Smooth muscle cell (in vitro differentiated cells): Measurements from ENCODE around the gene ANKRD2. TPM values are rescaled to one million over a fixed set of nuclear protein-coding genes. Genes with fewer than 3 reads are reported as not detected.

Experiments
- DNase-seq: peaks from one replicate; lab custom pipeline; 2025; ENCODE audit not compliant: unreplicated experiment; lab: John Stamatoyannopoulos, UW
- H2AFZ ChIP-seq: fragments of 200-600 bp; sonication (generic); 2 replicates; pipeline ENCODE4 v1.6.0; 2016; ENCODE audit warnings: antibody characterized with exemption, low read depth, mild to moderate bottlenecking
- H3F3A ChIP-seq: fragments of 200-600 bp; sonication (generic); 2 replicates; pipeline ENCODE4 v1.6.0; 2017; ENCODE audit warnings: antibody characterized with exemption, low read depth
- H3K27ac ChIP-seq: fragments of 200-600 bp; sonication (generic); 2 replicates; pipeline ENCODE4 v1.5.1; 2016; ENCODE audit warnings: low read depth, mild to moderate bottlenecking
- H3K27me3 ChIP-seq: fragments of 200-600 bp; sonication (generic); 2 replicates; pipeline ENCODE4 v1.6.1; 2016; ENCODE audit warnings: low read depth, mild to moderate bottlenecking
- H3K36me3 ChIP-seq: fragments of 200-600 bp; sonication (generic); 2 replicates; pipeline ENCODE4 v1.5.1; 2016; ENCODE audit warnings: low read depth
- H3K4me1 ChIP-seq: fragments of 200-600 bp; sonication (generic); 2 replicates; pipeline ENCODE4 v1.5.1; 2016; ENCODE audit warnings: low read depth
- H3K4me2 ChIP-seq: fragments of 200-600 bp; sonication (generic); 2 replicates; pipeline ENCODE4 v1.6.0; 2016; ENCODE audit warnings: mild to moderate bottlenecking
- H3K4me3 ChIP-seq: fragments of 200-600 bp; sonication (generic); 2 replicates; pipeline ENCODE4 v1.5.1; 2016; ENCODE audit warnings: mild to moderate bottlenecking
- H3K79me2 ChIP-seq: fragments of 200-600 bp; sonication (generic); 2 replicates; pipeline ENCODE4 v1.6.0; 2016; ENCODE audit warnings: low read depth, mild to moderate bottlenecking
- H3K9ac ChIP-seq: fragments of 200-600 bp; sonication (generic); 2 replicates; pipeline ENCODE4 v1.6.0; 2016; ENCODE audit warnings: low read depth
- H3K9me3 ChIP-seq: fragments of 200-600 bp; sonication (generic); replicated peaks from 2 replicates; pipeline ENCODE4 v1.5.1; 2016; ENCODE audit warnings: low read depth
- H4K20me1 ChIP-seq: fragments of 200-600 bp; sonication (generic); 2 replicates; pipeline ENCODE4 v1.6.0; 2016; ENCODE audit warnings: low read depth
- WGBS: methylation state at CpG from one replicate; pipeline ENCODE4 v1.1.7; 2016; ENCODE audit warnings: low lambda C conversion rate; 5-methylcytosine and 5-hydroxymethylcytosine counted together
- polyA plus RNA-seq: library from polyadenylated mRNA; unstranded; fragments of >200 nt; fragmentation: Nextera tagmentation; extraction: Ambion mirVana; gene quantifications from 2 replicates; pipeline ENCODE4 v1.2.1, GENCODE V29; 2016
- total RNA-seq: library from RNA; depleted of rRNA; stranded (reverse); fragments of >200 nt; gene quantifications from 2 replicates; pipeline ENCODE4 v1.2.3, GENCODE V29; 2014
- TF ChIP-seq, protein P1 (sequence below): fragments of 200-600 bp; sonication (generic); IDR thresholded peaks from 2 replicates; pipeline ENCODE4 v1.5.1; 2017; ENCODE audit warnings: borderline replicate concordance, mild to moderate bottlenecking, antibody characterized with exemption; ENCODE audit not compliant: insufficient read depth, poor library complexity, severe bottlenecking

The ANKRD2 gene
- total RNA-seq (not detected in 2 replicates), polyA plus RNA-seq (0.30 TPM in 1 of 2 replicates, not detected in the other)

- Histone ChIP-seq H3K27me3 (no peaks in the 10 kb centered on the region), H3K4me2 (no peak within 1 kb of the TSS), H3K4me3 (no peak within 1 kb of the TSS), H4K20me1 (no peaks in the 10 kb centered on the region), H3K4me1 (peaks cover 7% of the 10 kb centered on the region), H3K36me3 (no peaks in the 10 kb centered on the region), H3K27ac (peak within 1 kb of the TSS; percentile 70), H3K79me2 (no peaks in the 10 kb centered on the region), H2AFZ (no peak within 1 kb of the TSS), H3K9ac (no peak within 1 kb of the TSS), H3K9me3 (no peaks in the 10 kb centered on the region), H3F3A (peaks cover 5% of the 10 kb centered on the region)
- DNase-seq = no peak
- WGBS = 78% methylated on average over 16 of the region's 16 CpGs
- TF ChIP-seq, protein P1, sequence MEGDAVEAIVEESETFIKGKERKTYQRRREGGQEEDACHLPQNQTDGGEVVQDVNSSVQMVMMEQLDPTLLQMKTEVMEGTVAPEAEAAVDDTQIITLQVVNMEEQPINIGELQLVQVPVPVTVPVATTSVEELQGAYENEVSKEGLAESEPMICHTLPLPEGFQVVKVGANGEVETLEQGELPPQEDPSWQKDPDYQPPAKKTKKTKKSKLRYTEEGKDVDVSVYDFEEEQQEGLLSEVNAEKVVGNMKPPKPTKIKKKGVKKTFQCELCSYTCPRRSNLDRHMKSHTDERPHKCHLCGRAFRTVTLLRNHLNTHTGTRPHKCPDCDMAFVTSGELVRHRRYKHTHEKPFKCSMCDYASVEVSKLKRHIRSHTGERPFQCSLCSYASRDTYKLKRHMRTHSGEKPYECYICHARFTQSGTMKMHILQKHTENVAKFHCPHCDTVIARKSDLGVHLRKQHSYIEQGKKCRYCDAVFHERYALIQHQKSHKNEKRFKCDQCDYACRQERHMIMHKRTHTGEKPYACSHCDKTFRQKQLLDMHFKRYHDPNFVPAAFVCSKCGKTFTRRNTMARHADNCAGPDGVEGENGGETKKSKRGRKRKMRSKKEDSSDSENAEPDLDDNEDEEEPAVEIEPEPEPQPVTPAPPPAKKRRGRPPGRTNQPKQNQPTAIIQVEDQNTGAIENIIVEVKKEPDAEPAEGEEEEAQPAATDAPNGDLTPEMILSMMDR = peak; percentile 66
Observed at GRCh38 chr10:97572214-97572989, at the start of gene ANKRD2. ANKRD2 (plus strand) TSS chr10:97572779; CDS start chr10:97572789, 10 bp downstream.

GRCh38 chr10:97522937-97523336 lies 49.6 kb upstream of the ANKRD2 start:
- Histone ChIP-seq H2AFZ (no peak overlapping the region), H3K27me3 (no peaks in the 10 kb centered on the region), H4K20me1 (peaks cover 90% of the 10 kb centered on the region), H3K4me3 (no peak overlapping the region), H3K4me2 (no peak overlapping the region), H3K9ac (no peak overlapping the region), H3K4me1 (peaks cover 15% of the 10 kb centered on the region), H3K27ac (no peak overlapping the region), H3F3A (peaks cover 7% of the 10 kb centered on the region), H3K79me2 (peaks cover 83% of the 10 kb centered on the region), H3K9me3 (no peaks in the 10 kb centered on the region), H3K36me3 (no peaks in the 10 kb centered on the region)
- TF ChIP-seq, protein P1 = no peak
- 90% methylated on average over 8 of the region's 8 CpGs for WGBS
- no peak for DNase-seq

DNA sequence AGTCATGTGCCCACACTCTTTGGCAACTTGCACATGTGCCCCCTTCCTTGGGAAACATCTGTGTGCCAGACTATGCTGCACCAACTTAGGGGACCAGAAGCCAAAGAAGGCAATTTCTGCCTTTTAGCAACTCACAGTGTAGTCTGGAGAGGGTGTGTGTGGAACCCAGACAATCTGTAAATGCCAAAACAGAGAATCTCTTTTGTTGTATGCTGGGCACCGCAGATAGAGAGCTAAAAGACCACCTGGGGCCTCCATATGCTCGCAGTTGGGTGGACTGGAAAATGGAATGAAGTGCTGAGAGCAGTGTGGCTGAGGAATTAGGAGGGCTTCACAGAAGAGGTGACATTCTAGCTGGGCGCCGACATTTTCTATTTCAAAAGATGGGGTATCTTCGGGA lies 47.5 kb upstream of the ANKRD2 start:
- H3K4me1 ChIP-seq = no peaks in the 10 kb centered on the region
- no peak overlapping the region for H3K9ac ChIP-seq
- no peak for DNase-seq
- H3K9me3 ChIP-seq = no peaks in the 10 kb centered on the region
- TF ChIP-seq, protein P1 = no peak
- H3K79me2 ChIP-seq = peaks cover 63% of the 10 kb centered on the region
- H3K27me3 ChIP-seq = no peaks in the 10 kb centered on the region
- WGBS = 95% methylated on average over 5 of the region's 5 CpGs
- no peaks in the 10 kb centered on the region for H3F3A ChIP-seq
- H3K27ac ChIP-seq = no peak overlapping the region
- H3K36me3 ChIP-seq = no peaks in the 10 kb centered on the region
- H2AFZ ChIP-seq = no peak overlapping the region
- H3K4me3 ChIP-seq = no peak overlapping the region
- H3K4me2 ChIP-seq = no peak overlapping the region
- peaks cover 72% of the 10 kb centered on the region for H4K20me1 ChIP-seq
